Brain microvascular endothelial cell (primary cell): ENCODE data around the gene TFIP11.

ENCODE experiments used
- DNase-seq: peaks from one replicate; pipeline ENCODE4 v3.0.0-alpha.2; 2020
- H3K27ac ChIP-seq: fragments of 250-450 bp; sonication (Bioruptor Pico); 2 replicates; pipeline ENCODE4 v1.5.1; 2020; ENCODE audit warnings: mild to moderate bottlenecking, moderate library complexity
- H3K27me3 ChIP-seq: fragments of 250-450 bp; sonication (Bioruptor Pico); replicated peaks from 2 replicates; pipeline ENCODE4 v1.5.1; 2020; ENCODE audit warnings: mild to moderate bottlenecking
- H3K36me3 ChIP-seq: fragments of 250-450 bp; sonication (Bioruptor Pico); replicated peaks from 2 replicates; pipeline ENCODE4 v1.5.1; 2020; ENCODE audit warnings: mild to moderate bottlenecking
- H3K4me3 ChIP-seq: 2 replicates; pipeline ENCODE4 v1.5.1; 2011; ENCODE audit warnings: low read depth, mild to moderate bottlenecking, control low read depth, low read length, moderate library complexity
- CTCF ChIP-seq: IDR thresholded peaks from 2 replicates; pipeline ENCODE4 v1.5.1; 2011; ENCODE audit warnings: low read depth, mild to moderate bottlenecking, moderate library complexity, low read length, control low read depth, inconsistent platforms; ENCODE audit errors: missing control alignments
- in situ Hi-C: cut with HindIII; loops from 2 replicates; pipeline ENCODE4 v1.10.0; 2017; ENCODE audit warnings: low sequenced_read_pairs, low pct_ligation_motif_present

The TFIP11 gene

GRCh38 chr22:26499188-26499703, 13.0 kb downstream of the TFIP11 start:
- in situ Hi-C loops = no loop called here
- peak overlapping the region; percentile 94 for H3K27ac ChIP-seq
- no peaks in the 10 kb centered on the region for H3K27me3 ChIP-seq
- TF ChIP-seq CTCF = no peak
- no peak overlapping the region for H3K4me3 ChIP-seq
- peaks cover 76% of the 10 kb centered on the region for H3K36me3 ChIP-seq
- DNase-seq = no peak

GRCh38 chr22:26496456-26496855, 15.8 kb downstream of the TFIP11 start:
- Histone ChIP-seq H3K36me3 (peaks cover 81% of the 10 kb centered on the region), H3K4me3 (no peak overlapping the region), H3K27me3 (no peaks in the 10 kb centered on the region), H3K27ac (no peak overlapping the region)
- no peak for DNase-seq
- no peak for TF ChIP-seq CTCF
- in situ Hi-C loops = no loop called here

- no peak overlapping the region for H3K4me3 ChIP-seq
- in situ Hi-C loops = no loop called here
- no peak for DNase-seq
- H3K36me3 ChIP-seq = peaks cover 83% of the 10 kb centered on the region
- no peaks in the 10 kb centered on the region for H3K27me3 ChIP-seq
- H3K27ac ChIP-seq = no peak overlapping the region
- no peak for TF ChIP-seq CTCF
Measured at GRCh38 chr22:26494506-26494905, 17.8 kb downstream of the TFIP11 start.

GRCh38 chr22:26492220-26492619, 20.1 kb downstream of the TFIP11 start:
- no peak for DNase-seq
- H3K4me3 ChIP-seq = no peak overlapping the region
- no peak for TF ChIP-seq CTCF
- no peak overlapping the region for H3K27ac ChIP-seq
- H3K36me3 ChIP-seq = peaks cover 82% of the 10 kb centered on the region
- in situ Hi-C loops = no loop called here
- no peaks in the 10 kb centered on the region for H3K27me3 ChIP-seq

GRCh38 chr22:26489447-26490036, 22.7 kb downstream of the TFIP11 start:
- no peak overlapping the region for H3K4me3 ChIP-seq
- H3K27ac ChIP-seq = no peak overlapping the region
- DNase-seq = no peak
- no peaks in the 10 kb centered on the region for H3K27me3 ChIP-seq
- no peak for TF ChIP-seq CTCF
- in situ Hi-C loops = no loop called here
- peaks cover 61% of the 10 kb centered on the region for H3K36me3 ChIP-seq

GRCh38 chr22:26487996-26488395, 24.3 kb downstream of the TFIP11 start:
- Histone ChIP-seq H3K4me3 (no peak overlapping the region), H3K27me3 (no peaks in the 10 kb centered on the region), H3K27ac (no peak overlapping the region), H3K36me3 (peaks cover 45% of the 10 kb centered on the region)
- no peak for TF ChIP-seq CTCF
- DNase-seq = no peak
- in situ Hi-C loops = no loop called here
